IPS DF 4.7 (cell line): ENCODE data around the gene TAF15.

Experiments used
- DNase-seq: peaks from one replicate; pipeline ENCODE4 v3.0.0-alpha.2; 2013; ENCODE audit warnings: low spot score; ENCODE audit errors: extremely low read depth

TAF15 gene

GRCh38 chr17:35817196-35817595 lies 7.9 kb downstream of the TAF15 start:
- DNase-seq: no peak

DNA sequence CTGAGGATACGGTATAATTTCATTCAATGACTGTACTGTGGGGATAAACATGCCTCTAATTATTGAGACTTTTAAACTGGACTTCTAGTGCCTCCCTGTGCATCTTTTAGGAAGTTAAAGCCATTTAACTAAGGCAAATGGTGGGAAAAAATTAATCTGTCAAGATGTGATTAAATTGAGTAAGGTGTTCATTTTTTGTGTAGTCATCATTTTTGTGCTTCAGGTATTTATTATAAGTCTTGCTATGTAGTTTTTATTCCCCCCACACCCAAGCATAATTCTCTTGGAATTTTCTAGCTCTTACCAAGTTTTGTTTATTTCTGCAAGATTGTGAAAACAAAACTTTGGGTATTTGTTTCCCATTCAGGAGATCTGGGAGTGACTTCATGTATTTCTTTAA lies 10.2 kb downstream of the TAF15 start:
- DNase-seq: no peak

DNA sequence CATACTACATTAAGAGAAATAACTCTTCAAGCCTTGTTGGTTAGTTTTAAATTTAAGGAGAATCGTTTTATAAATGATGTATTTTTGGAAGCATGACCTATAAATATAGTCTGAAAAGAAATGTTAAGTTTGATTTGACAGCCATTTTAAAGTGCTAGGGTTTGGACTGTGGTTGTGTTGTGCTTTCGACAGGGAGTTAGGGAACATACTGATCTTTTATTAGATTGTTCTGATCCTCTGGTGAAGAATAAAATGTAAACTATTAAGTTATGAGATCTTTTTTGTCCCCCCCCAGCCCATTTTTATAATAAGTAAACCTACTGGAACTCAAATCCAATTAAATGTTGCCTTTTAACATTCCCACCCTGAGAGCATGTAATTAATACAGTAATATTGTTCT lies 12.0 kb downstream of the TAF15 start:
- no peak for DNase-seq

GRCh38 chr17:35825206-35825605 lies 15.9 kb downstream of the TAF15 start:
- no peak for DNase-seq

- no peak for DNase-seq
Observed at GRCh38 chr17:35841101-35841500, 31.8 kb downstream of the TAF15 start.

DNA sequence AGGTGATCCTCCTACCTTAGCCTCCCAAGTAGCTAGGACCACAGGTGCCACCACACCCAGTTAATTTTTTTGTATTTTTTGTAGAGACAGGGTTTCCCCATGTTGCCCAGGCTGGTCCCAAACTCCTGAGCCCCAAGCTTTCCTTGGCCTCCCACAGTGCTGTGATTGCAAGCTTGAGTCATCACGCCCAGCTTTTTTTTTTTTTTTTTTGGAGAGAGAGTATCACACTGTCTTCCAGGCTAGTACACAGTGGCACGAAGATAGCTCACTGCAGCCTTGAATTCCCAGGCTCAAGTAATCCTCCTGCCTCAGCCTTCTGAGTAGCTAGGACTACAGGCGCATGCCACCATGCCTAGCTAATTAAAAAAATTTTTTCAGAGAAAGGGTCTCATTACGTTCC lies 32.2 kb downstream of the TAF15 start:
- DNase-seq: no peak

GRCh38 chr17:35842239-35842638 lies 33.0 kb downstream of the TAF15 start:
- no peak for DNase-seq

DNA sequence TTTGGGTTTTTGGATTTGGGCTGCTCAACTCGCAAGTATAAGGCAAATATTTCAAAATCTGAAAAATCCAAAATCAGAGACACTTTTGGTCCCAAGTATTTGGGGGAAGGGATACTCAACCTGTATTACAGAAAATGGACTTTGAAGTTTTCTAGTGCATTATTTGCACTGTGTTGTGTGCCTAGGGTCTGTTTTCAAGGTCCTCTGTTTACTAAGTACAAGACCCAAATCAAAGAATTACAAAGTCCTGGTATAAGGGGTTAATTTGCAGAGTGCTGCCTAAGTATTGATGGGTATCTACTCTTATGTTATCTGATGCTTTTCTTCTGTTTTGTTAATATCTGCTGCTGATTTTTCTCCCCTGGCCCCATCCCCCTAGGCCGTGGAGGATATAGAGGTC lies 34.4 kb downstream of the TAF15 start:
- no peak for DNase-seq

DNA sequence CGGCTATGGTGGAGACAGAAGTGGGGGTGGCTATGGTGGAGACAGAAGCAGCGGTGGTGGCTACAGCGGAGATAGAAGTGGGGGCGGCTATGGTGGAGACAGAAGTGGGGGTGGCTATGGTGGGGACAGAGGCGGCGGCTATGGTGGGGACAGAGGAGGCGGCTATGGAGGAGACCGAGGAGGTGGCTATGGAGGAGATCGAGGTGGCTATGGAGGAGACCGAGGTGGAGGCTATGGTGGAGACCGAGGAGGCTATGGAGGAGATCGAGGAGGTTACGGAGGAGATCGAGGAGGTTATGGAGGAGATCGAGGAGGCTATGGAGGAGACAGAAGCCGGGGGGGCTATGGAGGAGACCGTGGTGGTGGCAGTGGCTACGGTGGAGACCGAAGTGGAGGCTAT lies 35.3 kb downstream of the TAF15 start:
- DNase-seq: no peak

- no peak for DNase-seq
Observed at GRCh38 chr17:35846055-35846809, 36.9 kb downstream of the TAF15 start.

DNA sequence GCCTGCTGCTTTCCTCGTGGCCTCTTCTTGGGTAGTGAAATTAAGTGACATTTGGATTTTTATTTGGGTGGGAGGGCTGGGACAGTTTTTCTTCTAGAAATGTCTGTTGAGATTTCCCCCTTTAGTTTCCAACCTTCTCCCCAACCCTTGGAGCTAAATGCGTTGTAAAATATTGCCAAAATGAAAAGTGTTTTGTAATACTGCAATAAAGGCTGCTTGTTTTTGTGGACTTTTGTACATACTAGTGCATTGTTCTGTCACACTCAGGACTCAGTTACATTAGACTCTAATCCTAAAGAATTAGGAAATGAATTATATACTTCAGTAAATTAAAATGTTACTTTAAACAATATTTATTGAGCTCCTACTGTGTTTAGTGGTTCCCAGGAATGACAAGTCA lies 37.7 kb downstream of the TAF15 start:
- no peak for DNase-seq

DNA sequence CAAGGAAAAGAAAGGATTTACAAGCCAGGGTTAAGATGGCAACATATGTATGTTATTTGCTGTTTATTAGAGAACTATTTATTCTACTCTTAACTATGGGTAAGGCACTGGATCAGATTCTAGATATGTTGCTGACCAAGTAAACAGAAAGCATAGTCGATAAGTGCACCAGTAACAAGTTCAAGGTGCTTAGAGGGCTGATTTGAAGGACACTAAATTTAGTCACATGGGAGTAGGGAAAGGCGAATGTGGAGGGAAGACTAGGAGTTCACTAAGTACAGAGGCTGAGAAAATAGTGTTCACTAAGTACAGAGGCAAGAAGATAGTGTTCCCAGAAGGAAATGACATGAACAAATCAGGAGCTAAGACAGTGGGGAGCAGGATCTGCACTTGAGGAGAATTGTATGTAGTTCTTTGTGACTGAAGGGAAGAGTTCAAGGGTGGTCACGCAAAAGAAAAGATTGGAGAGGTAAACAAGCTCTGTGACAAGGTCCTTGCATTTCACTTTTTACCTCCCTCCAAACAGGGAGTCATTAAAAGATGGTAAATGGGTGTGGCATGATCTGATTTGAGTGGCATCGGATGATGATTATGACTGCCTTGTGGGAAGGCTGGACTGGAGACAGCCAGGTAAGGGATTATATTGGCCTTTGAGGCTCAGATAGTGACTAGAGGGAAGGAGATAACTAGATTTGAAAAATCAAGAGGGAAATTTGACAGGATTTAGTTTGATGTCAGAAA lies 38.5 kb downstream of the TAF15 start:
- no peak for DNase-seq

DNA sequence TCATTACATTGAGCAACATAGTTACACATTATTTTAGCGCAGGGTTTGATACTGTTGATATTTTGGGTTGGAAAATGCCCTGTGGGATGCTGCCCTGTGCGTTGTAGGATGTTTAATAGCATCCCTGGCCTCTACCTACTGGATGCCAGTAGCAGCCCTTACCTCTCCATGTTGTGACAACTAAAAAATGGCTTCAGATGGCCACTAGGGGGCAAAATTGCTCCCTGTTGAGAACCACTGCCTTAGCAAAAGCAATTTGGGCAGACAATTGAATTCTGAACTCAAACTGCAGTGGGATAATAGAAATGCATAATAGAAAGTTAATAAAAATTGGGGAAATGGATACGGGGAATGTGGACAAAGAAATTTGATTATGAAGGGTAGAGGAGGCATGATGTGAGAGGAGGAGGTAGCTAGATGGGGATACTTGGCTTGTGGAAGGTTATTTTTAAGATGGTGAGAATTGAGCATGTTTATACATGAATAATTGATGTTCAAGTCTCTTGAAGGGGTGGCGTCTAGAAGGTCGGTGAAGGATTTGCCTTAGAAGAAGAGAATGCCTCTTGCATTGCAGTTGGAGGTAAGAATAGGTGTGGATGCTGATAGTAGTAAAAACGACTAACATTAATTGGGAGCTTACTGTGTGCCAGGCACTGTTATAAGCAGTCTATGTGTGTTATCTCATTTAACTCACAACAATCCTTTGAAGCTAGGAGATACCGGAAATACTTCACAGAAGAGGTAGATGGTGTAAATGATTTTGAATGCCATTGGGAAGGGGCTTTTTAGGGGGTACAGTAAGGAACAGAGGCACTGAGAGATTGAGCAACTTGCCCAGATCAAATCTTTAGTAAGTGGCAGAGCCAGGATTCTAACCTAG lies 40.4 kb downstream of the TAF15 start:
- peak; percentile 64 for DNase-seq

DNA sequence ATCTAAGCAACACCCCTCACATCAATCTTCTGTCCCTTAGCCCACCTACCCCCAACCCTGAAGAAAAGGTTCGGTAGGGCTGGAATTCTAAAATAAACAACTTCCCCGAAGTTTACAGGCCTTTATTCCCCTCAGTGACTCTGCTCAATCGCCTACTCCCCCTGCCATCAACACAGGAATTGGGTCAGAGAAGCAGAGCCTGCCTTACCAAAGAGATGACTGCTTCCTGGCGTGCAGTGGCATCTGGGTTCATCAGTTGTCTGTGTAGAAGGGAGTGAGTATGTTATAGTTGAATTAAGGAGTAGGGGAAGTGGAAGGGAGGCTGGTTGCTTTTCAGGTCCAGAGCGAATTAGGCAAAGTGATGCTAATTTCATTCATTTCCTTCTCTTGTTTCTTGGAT lies 46.7 kb downstream of the TAF15 start:
- DNase-seq: no peak

GRCh38 chr17:35856603-35857002 lies 47.3 kb downstream of the TAF15 start:
- DNase-seq: no peak

DNA sequence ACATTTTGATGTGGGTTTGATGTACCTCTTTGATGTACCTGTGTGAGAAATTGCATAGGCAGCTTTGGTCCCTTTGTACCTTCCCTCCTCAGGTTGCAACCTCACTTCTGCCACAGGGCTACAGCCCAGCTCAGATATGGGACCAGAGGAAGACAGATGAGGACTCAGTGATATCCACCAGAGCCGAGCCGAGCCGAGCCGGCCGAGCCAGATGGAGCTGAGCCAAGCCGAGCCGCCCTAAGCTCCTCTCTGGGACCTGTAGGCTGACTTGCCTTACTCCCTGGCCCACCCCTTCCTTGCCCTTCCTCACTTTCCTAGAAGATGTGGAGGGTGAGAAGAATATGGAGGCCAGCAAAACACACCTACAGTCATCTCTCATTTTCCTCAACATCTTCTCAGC lies 55.6 kb downstream of the TAF15 start:
- no peak for DNase-seq

- DNase-seq: no peak
Observed at GRCh38 chr17:35865412-35866340, 56.4 kb downstream of the TAF15 start.

- no peak for DNase-seq
Observed at GRCh38 chr17:35866341-35866950, 57.2 kb downstream of the TAF15 start.

GRCh38 chr17:35867574-35867973 lies 58.3 kb downstream of the TAF15 start:
- no peak for DNase-seq

- no peak for DNase-seq
Observed at GRCh38 chr17:35868737-35869136, 59.5 kb downstream of the TAF15 start, which contains the start of gene HEATR9. Gene HEATR9, minus strand, starts transcription at chr17:35868891. Its CDS starts 149 bp downstream, at chr17:35868742.
